ENCODE data around the gene SAMD1.

SAMD1 gene

GRCh38 chr19:14118165-14119051 is 27.9 kb upstream of the SAMD1 start:
- TF ChIP-seq CTCF (IDR thresholded peaks at IDR 0.05; ENCODE audit: insufficient read depth, low read depth, low read length, missing control alignments): no peak
- peak overlapping the region; percentile 52 for H3K4me3 ChIP-seq (ENCODE audit: low read length)
- DNase-seq (ENCODE audit: low read depth): peak; percentile 69

GRCh38 chr19:14117668-14118164 is 27.2 kb upstream of the SAMD1 start, which contains the start of gene PRKACA:
Gene PRKACA (minus strand): TSS chr19:14117762. CDS start chr19:14117547, 215 bp downstream.
- DNase-seq (ENCODE audit: low read depth): peak; percentile 100
- H3K4me3 ChIP-seq (ENCODE audit: low read length): peak within 1 kb of the TSS; percentile 63
- TF ChIP-seq CTCF (IDR thresholded peaks at IDR 0.05; ENCODE audit: insufficient read depth, low read depth, low read length, missing control alignments): no peak

- H3K4me3 ChIP-seq (ENCODE audit: low read length): peak overlapping the region; percentile 63
- no peak for TF ChIP-seq CTCF (IDR thresholded peaks at IDR 0.05; ENCODE audit: insufficient read depth, low read depth, low read length, missing control alignments)
- DNase-seq (ENCODE audit: low read depth): no peak
Observed at GRCh38 chr19:14116918-14117578, 26.5 kb upstream of the SAMD1 start.

GRCh38 chr19:14116525-14116917 is 26.0 kb upstream of the SAMD1 start:
- peak overlapping the region; percentile 63 for H3K4me3 ChIP-seq (ENCODE audit: low read length)
- DNase-seq (ENCODE audit: low read depth): no peak
- TF ChIP-seq CTCF (IDR thresholded peaks at IDR 0.05; ENCODE audit: insufficient read depth, low read depth, low read length, missing control alignments): no peak

- H3K4me3 ChIP-seq (ENCODE audit: low read length): no peak overlapping the region
- TF ChIP-seq CTCF (IDR thresholded peaks at IDR 0.05; ENCODE audit: insufficient read depth, low read depth, low read length, missing control alignments): no peak
- no peak for DNase-seq (ENCODE audit: low read depth)
Observed at GRCh38 chr19:14115756-14116155, 25.2 kb upstream of the SAMD1 start.

GRCh38 chr19:14114854-14115253 is 24.3 kb upstream of the SAMD1 start:
- DNase-seq (ENCODE audit: low read depth): peak; percentile 34
- H3K4me3 ChIP-seq (ENCODE audit: low read length): no peak overlapping the region
- TF ChIP-seq CTCF (IDR thresholded peaks at IDR 0.05; ENCODE audit: insufficient read depth, low read depth, low read length, missing control alignments): peak; percentile 42

Data from epithelial cell of esophagus (primary cell).